Fibroblast of skin of left biceps (primary cell): ENCODE results near the gene TMUB1.

Experiments used
- DNase-seq, 2 experiments: peaks; one replicate each; pipeline ENCODE4 v3.0.0-alpha.2; 2013; ENCODE audit warnings: low read depth in 2 of 2

The TMUB1 gene

GRCh38 chr7:151033864-151034249, 49.4 kb downstream of the TMUB1 start:
- DNase-seq, result no peak

- no peak for DNase-seq
Observed at GRCh38 chr7:151032936-151033863, 50.1 kb downstream of the TMUB1 start.
